Endometrium (tissue), 2 donors: ENCODE results near the gene SGSH.
"Not testable (repeated sequence)": the region's sequence is repeated elsewhere in the genome, so short reads cannot be mapped to it uniquely, and the experiment has no call there.

ENCODE experiments used
- FAIRE-seq: peaks from 2 replicates; lab custom pipeline; 2012; peaks lifted over from hg19 to GRCh38; lab: Jason Lieb, UNC
- donor health status: control.
- donor health status: control.

The SGSH gene

DNA sequence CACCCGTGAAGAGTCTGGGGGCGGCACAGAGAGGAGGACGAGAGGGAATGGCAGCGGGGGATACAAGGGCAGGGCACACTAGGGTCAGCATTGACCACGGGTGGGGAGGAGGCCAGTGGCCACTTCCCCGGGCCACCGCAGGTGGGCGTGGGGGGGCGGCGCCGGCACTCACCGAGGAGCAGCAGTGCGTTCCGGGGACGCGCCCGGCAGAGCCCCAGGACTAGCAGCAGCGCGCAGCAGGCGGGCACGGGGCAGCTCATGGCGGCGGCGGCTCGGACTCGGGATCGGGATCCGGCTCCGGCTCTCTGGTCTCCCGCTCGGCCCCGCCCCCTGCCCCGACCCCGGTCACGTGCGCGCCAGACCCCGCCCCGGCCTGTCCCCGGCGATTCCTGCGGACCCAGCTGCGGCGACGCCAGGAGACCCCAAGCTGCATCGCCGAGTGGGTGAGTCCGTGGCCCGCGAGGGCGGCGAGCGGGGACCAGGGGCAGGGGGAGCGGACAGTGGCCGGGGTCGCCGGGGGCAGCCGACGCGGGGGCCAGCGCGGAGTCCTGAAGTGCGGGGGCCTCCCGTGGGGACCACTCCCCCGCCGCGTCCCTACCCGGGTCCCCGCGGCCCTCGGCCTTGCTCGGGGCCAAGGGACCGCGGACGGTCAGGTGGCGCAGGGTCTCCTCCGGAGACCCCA, at the start of gene SGSH, which contains the start of gene SLC26A11:
Gene SGSH (minus strand): TSS at position 280 of the 682 bp plus-strand sequence. CDS start 20 bp downstream, at position 260.
Gene SLC26A11 (plus strand): TSS at position 374 of the 682 bp plus-strand sequence. CDS start 1,134 bp downstream, outside the sequence.
- no peak for FAIRE-seq

DNA sequence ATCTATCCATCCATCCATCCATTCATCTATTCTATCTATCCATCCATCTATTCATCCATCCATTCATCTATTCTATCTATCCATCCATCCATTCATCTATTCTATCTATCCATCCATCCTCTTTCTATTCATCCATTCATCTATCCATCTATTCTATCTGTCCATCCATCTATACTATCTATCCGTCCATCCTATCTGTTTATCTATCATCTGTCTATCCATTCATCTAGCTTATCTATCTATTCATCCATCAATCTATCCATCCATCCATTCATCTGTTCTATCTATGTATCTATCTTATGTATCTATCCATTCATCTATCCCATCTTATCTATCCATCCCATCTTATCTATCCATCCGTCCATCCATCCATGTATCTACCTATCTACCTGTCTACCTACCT, 49.3 kb upstream of the SGSH start:
- FAIRE-seq = no peak

DNA sequence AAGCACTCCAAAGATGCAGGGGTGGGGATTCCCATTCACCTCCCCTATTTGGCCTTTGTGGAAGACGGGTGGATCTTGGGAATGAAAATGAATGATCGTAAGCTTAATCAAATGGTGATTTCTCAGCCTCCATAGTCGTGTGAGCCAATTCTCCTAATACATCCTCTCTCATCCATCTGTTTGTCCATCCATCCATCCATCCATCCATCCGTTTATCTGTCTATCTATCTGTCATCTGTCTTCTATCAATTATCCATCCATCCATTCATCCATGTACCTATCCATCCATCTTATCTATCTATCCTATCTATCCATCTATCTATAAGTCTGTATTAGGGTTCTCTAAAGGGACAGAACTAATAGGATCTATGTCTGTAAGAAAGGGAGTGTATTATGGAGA, 48.3 kb upstream of the SGSH start:
- no peak for FAIRE-seq

- no peak for FAIRE-seq
Measured at GRCh38 chr17:80267391-80267790, 47.3 kb upstream of the SGSH start.

GRCh38 chr17:80265205-80266068, 45.3 kb upstream of the SGSH start:
- no peak for FAIRE-seq

- no peak for FAIRE-seq
Measured at GRCh38 chr17:80264205-80265075, 44.3 kb upstream of the SGSH start.

DNA sequence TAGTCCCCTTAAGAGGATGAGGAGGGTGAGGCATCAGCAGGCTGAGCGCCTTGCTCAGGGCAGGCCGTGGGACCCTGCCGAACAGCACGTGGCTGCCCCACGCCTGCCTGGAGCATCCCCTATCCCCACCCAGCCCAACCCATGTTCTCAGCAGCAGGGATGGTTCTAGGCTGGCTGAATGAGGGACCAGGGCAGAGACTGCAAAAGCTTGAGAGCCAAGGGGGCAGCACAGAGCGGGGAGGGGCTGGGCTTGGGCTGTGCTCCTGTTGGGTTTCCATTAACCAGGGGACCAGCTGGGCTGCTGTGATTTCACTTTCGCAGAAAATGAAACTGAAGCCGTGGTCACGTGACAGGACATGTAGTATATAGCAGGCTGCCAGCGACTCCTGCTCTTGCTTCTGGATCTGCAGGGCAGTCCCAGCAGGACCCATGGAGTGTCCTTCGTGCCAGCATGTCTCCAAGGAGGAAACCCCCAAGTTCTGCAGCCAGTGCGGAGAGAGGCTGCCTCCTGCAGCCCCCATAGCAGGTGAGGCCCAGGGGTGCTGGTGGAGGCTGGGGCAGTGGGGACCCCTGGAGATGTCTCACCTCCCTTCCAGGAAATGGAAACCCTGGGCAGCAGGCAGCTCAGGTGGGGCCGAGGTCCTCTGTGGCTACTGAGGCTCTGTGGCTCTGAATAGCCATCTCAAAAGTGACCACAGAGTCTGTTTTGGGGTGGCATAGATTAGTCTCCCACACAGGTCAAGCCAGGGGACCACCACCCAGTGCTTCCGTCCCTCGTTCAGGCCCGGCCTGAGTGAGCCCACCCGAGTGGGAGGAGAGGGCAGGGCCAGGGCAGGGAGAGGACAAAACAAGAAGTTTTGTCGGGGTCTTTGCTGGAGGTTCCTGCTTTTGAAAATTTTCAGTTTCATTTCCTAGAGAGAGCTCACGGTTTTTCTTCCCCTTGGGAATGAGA, 43.4 kb upstream of the SGSH start:
- no peak for FAIRE-seq

GRCh38 chr17:80262775-80263244, 42.7 kb upstream of the SGSH start:
- FAIRE-seq = no peak

- no peak for FAIRE-seq
Measured at GRCh38 chr17:80262291-80262690, 42.2 kb upstream of the SGSH start.

DNA sequence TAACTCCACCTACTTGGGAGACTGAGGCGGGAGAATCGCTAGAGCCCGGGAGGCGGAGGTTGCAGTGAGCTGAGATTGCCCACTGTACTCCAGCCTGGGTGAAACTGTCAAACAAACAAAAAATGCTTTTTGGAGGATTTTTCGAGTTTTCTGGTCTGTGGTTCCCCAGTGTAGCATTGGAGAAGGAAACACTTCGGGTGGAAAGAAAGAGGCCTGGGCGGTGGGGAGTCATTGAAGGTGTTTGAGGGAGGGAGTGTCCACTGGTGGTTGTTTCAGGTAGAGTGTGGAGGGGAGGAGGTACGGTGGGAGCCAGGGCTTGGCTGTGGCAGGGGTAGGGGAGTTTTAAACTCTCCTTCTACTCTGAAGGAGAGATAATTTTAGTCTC, 41.8 kb upstream of the SGSH start:
- FAIRE-seq = no peak

GRCh38 chr17:80261159-80261894, 41.2 kb upstream of the SGSH start:
- FAIRE-seq = no peak

DNA sequence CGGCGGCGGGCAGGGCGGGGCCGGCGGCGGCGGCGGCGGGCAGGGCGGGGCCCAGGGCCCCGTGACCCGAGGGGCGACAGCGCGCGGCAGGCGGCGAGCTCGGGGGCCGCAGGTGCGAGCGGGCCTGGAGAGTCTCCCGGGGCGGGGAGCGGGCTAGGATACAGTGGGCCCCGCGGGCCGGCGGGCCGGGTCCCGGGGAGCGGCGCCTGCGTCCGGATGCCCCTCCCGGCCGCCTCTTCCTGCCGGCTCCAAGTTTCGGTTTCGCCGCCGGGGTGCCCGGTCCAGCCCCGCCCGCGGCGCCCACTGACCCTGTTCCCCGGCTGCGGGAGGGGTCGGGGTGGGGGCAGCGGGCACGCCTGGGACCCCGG, 40.6 kb upstream of the SGSH start, which contains the start of gene RNF213:
Gene RNF213 (plus strand): TSS at position 62 of the 368 bp plus-strand sequence. CDS start 2,830 bp downstream, outside the sequence.
- FAIRE-seq = no peak

- FAIRE-seq = no peak
Measured at GRCh38 chr17:80260069-80260535, 40.0 kb upstream of the SGSH start.

DNA sequence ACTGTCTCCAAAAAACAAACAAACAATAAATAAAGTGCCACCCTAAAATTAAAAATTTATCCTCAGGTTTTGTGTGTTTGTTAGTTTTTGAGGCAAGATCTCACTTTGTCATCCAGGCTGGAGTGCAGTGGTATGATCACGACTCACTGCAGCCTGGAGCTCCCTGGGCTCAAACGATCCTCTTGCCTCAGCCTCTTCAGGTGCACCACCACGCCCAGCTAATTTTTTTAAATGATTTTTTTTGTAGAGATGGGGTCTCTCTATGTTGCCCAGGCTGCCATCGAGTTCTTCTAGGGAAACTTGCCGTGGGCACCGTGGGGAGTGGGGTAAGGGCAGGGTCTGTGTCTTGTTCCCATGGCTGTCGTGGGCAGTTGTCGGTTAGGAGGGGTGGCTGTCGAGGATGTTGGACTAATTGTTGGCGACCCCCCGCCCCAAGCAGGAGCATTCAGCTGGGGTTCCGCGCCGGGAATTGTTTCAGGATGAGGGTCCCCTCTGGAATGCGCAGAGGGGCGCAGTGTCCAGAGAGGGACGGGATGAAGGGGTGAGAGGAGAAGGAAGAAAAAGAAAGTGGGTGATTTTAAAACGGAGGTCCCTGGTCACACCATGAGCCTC, 39.4 kb upstream of the SGSH start:
- no peak for FAIRE-seq

GRCh38 chr17:80258296-80258695, 38.2 kb upstream of the SGSH start:
- FAIRE-seq = not testable (repeated sequence)

DNA sequence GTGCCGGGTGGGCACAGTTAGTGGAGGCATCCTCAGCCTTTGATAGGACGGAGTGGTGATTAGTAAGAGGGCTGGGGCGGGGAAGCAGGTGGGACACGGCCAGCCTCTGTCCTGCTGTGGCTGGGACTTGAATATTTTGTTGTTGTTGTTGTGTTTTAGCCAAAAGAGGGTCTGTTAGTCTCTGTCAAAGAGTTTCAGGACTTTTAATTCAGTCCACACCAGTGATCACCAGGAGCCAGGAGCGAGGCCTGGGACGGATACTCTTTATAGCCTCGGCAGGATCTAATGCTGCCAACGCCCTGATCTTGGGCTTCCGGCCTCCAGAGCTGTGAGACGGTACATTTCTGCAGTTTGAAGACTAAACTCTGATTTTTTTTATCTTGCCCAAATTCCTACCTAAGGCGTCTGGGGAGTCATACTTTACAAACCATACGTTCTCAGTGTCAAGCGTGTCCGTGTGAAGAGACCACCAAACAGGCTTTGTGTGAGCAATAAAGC, 37.6 kb upstream of the SGSH start:
- FAIRE-seq = no peak

GRCh38 chr17:80256034-80256350, 35.9 kb upstream of the SGSH start:
- no peak for FAIRE-seq

- no peak for FAIRE-seq
Measured at GRCh38 chr17:80254396-80255251, 34.5 kb upstream of the SGSH start.
